ENCODE measurements around the gene ATOH8.

ATOH8 gene

DNA sequence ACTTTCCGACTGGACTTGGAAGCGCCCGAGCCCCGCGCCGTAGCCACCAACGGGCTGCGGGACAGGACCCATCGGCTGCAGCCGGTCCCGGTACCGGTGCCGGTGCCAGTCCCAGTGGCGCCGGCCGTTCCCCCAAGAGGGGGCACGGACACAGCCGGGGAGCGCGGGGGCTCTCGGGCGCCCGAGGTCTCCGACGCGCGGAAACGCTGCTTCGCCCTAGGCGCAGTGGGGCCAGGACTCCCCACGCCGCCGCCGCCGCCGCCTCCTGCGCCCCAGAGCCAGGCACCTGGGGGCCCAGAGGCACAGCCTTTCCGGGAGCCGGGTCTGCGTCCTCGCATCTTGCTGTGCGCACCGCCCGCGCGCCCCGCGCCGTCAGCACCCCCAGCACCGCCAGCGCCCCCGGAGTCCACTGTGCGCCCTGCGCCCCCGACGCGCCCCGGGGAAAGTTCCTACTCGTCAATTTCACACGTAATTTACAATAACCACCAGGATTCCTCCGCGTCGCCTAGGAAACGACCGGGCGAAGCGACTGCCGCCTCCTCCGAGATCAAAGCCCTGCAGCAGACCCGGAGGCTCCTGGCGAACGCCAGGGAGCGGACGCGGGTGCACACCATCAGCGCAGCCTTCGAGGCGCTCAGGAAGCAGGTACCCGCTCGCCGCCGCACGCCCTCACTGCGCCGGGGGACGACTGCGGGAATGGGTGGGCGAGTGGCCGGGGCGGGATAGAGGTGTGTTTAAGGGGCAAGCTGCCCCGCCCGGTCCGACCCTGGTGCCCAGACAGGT is 713 bp downstream of the ATOH8 start:
- DNase-seq (ENCODE audit: low spot score) = no peak

DNA sequence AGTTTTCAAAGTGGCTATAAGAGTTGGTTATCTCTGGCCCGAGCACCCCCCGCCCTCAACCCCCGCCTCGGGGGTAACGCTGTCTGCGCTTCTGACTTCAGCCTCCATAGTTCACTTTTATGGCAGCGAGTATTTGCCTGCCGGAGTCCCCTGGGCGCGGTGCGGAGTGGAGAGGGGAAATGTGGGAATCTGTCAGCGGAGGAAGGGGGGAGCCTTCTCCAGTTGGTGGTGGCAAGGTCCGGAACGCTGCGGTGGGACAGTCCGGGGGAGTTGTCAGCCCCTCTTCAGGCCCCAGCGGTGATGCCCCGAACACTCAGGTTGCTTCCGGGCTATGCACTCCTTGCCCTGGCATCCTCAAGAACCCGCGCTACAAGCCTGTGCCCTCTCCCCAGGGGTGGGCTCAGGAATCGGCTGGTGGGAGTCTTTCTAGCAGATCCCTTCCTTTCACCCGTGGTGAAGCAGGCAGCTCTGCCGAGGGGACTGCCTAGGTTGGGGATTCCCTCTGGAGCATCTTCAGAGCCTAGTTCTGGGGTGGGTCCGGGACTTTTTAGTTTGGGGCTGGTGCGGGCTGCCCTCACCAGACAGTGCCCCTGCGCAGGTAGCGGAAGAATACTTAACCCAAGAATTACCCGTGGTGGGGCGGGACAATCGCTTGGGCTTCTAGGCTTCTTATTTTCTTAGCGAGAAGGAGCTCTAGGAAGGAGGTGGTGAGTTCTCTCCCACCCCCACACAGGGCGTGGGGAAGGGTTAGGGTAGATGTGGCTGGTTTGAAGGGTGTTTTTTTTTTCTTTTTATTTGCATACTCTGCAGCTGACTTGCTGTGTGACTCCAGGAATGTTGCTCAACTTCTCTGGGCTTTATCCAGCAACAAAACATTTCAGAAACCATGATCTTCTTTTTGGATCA is 1.6 kb downstream of the ATOH8 start:
- DNase-seq (ENCODE audit: low spot score) = no peak

DNA sequence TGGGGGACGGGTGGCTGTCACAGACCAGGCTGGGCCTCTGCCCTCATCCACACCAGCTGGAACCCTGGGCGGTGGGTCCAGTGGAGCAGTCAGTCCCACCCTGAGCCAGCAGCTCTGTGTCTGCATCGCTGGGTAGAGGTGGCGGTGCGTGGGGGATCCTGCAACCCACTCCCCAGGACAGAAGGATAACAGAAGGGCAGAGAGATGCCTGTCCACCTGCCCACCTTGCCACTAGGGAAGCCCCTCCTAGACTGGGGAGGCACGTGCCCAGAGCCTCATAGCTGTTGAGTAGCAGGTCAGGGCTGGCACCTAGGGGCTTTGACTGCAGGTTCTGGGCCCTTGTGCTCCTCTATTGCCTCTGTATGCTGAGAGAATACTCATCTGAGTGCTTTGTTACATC is 2.4 kb downstream of the ATOH8 start:
- no peak for DNase-seq (ENCODE audit: low spot score)

DNA sequence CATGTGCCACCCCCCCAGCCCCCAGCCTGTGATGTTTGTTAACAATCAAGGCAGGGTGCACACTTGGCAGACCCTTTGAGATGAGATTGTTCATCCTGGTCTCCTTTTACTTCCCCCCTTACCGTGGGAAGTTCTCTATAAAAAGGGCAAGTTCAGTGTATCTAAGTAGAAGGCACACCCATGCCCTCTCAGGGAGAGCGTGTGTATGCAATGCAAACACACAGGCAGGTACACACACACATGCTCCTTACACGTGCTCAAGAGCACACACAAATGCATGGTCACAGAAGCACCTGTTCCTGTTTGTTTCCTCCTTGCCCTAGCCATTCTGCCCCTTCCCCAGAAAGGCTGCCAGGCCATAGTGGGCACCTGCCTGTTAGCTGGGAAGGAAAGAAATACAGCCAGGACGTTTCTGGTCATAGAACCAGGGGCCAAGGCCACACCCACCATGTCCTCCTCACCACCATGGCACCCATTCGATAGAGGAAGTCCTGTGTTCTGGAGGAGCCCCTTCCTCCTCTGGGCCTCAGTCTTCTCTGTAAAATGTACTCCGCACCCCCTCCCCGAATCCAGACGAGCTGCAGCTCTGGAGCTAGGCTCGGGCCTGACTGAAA is 3.1 kb downstream of the ATOH8 start:
- no peak for DNase-seq (ENCODE audit: low spot score)

DNA sequence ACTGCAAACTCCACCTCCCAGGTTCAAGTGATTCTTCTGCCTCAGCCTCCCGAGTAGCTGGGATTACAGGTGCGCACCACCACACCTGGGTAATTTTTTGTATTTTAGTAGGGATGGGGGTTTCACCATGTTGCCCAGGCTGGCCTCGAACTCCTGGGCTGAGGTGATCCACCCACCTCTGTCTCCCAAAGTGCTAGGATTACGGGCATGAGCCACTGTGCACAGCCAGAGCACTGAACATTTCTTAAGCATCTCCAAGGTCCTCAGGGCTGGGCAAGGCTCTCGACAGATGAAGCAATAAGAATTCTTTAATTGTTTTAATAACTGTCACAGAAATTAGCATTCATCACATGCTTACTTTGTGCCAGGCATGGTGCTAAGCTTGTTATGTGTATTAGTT is 4.1 kb downstream of the ATOH8 start:
- no peak for DNase-seq (ENCODE audit: low spot score)

DNA sequence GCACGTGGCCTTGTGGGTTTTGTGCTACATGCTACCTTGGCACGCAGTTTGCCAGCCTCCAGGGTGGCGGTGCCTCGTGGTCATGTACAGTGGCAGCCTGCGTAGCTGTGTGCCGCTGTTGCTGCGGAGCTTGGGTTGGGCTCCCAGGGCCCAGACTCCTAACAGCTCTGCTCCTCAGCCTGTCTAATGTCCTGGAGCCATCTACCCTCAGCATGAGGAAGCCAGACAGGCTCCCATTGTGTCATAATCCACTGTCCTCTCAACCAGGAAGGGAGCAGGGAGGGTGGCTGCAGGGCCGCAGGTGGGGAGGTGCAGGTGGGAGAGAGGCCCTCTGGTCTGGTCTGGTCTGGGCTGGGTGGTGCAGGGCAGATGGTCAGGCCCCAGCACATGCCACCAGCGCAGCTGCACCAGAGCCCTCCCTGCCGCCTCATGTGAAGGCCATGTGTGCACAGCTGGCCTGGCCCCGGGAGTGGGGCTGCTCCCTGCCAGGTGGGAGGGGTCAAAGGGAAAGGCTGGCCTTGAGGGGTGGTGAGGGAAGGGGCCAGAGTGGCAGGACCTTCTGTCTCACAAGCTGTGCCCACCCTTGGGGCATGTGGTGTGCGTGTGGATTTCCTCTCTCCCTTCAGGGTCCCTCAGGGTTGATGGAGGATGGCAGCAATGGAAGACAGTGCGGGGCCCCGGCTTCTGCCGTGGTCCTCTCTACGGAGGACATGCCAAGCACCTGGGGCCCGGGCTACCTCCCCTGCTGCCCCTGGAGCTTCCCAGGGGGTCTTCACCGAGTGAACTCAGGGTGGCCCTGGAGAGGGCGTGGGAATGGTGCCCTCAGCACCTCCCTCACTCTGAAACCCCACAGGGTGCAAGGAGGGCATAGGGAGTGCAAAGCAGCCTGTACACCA is 4.8 kb downstream of the ATOH8 start:
- no peak for DNase-seq (ENCODE audit: low spot score)

DNA sequence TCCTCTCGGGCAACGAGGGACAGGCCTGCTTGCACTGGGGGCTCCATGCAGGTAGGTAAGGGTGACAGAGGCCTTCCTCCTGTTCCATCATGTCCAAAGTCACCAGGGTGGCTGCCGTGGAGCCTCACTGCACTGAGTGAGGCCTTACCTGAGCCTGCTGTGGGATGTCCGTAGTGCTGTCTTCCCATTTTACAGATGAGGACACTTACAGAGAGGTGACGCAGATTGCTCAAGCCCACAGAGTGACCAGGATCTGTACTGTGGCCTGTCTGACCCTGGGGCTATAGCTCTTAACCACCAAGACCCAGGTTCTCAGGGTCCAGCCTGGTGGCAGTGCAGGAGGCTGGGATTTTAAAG is 5.4 kb downstream of the ATOH8 start:
- no peak for DNase-seq (ENCODE audit: low spot score)

DNA sequence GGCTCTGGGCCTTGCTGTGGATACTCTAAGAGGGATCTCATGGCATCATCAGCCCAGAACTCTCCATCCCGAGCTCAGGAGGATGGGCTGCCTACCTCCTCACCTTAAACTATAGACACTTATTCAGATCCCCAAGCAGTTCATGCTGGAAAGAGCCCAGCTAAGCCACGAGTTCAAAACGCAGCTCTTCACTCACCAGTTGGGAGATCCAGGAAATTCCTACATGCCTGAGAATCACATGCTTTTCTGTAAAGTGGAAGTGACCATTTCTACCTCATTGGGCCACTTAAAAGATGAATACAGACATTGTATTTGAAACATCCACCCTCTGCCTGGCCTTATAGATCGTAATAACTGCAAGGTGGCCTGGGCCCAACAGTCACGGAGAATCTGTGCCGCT is 6.6 kb downstream of the ATOH8 start:
- DNase-seq (ENCODE audit: low spot score) = no peak

DNA sequence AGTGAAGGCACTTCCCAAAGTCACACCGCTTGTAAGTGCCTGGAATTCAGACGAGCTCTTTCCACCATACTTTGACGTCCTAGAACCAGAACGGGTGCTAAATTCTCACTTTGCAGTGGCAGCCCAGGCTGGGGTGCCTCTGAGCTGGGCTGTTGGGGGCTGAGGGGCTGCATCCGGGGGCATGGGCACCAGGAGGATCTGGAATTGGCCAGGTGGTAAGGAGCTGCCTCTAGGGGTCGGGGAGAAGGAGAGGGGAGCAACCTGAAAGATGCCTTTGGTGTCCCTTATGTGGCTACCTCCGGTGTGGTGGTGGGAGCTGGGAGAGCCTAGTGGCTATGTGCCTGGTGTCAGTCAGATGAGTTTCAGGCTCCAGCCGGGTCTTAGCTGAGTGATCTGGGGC is 7.1 kb downstream of the ATOH8 start:
- DNase-seq (ENCODE audit: low spot score) = no peak

DNA sequence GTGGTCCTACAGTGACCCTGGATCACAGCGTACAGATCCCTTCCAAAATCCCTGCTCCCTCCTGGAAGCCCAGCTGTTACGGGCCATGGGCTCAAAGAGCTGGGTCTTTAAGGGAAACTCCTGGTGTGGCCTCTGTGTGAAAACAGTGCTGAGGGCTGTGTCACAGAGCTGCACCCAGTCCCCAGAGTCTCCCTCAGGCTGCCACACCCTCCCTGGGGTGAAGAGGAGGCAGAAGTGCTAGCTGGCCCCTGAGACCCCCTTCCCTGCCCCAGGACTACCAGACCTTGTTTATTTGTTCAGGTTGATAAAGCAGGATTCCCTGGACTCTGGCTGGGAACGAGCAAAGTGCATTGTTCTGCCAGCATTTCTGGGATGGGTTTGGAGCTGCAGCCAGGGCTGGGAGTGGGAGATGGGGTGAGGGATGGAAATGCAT is 7.7 kb downstream of the ATOH8 start:
- no peak for DNase-seq (ENCODE audit: low spot score)

DNA sequence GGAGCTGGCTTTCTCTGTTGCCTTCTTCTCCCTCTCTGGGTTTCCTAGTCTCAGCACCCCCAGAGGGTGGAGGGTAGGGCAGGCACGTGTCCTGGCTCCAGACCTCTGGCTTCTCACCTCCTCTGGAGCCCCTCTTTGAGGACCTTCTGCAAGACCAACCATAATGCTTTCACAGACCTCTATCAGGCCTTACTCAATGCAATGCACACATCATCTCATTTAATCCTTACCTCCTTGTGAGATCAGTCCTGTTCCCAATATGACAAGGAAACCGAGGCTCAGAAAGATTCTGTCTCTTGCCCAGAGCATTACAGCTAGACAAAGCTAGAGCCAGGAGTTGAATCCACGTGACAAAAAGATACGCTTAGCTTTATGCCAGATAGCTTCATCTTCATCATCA is 8.2 kb downstream of the ATOH8 start:
- no peak for DNase-seq (ENCODE audit: low spot score)

DNA sequence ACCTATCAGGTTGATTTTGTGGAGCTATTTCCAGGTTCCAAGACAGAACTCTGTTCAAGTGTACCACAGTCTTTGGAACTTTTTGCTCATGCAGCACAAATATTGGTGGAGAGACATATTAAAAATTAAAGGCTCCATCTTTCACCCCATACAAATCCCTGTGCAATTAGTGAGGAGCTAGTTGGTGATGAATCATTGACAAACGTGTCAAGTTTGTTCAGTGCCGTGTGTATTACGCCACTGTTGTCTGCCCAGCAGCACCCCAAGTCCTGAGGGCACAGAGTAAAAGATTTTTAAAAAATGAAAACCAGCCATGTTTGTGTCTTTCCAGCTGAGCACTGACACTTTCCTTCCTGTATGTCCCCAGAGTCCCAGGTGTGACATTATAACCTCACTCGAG is 9.3 kb downstream of the ATOH8 start:
- DNase-seq (ENCODE audit: low spot score) = no peak

DNA sequence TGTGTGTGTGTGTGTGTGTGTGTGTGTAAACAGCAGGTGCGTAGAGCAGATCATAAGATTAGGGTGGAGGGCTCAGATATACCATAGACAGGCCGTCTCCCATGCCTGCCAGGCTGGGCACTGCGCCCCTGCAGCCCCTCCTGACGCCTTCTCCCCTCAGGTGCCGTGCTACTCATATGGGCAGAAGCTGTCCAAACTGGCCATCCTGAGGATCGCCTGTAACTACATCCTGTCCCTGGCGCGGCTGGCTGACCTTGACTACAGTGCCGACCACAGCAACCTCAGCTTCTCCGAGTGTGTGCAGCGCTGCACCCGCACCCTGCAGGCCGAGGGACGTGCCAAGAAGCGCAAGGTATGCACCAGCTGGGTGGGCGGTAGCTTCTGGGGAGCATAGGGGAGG is 10.0 kb downstream of the ATOH8 start:
- DNase-seq (ENCODE audit: low spot score) = no peak

DNA sequence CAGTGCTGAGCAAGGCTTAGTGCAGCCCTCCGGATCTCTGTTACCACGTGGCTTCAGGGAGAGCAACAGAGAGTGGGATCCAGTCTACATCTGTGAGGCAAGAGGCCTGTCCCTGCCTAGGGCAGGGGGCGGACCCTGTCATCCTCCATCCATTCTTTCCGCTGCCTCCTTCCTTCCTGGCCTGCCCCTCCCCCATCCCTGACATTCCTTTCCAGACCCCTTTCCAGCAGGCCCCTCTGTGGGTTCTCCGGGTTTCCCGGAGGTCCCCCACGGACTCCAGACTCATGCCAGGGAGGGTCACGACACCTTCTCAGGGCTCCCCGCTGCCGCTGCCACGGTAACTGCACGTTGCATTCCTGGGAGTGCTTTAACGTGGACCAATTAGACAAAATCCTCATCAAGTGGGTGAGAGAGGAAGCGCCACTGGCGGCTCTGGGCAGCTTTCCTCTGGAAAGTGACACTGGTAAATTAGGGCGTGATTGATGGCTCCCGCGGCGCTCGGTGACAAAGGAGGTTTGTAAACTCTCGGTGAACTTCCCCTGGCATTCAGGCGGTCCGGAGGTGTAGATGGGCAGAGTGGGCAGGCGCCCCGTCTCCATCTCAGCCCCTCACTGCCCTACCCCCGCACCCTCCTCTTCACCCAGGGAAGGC is 11.4 kb downstream of the ATOH8 start:
- no peak for DNase-seq (ENCODE audit: low spot score)

DNA sequence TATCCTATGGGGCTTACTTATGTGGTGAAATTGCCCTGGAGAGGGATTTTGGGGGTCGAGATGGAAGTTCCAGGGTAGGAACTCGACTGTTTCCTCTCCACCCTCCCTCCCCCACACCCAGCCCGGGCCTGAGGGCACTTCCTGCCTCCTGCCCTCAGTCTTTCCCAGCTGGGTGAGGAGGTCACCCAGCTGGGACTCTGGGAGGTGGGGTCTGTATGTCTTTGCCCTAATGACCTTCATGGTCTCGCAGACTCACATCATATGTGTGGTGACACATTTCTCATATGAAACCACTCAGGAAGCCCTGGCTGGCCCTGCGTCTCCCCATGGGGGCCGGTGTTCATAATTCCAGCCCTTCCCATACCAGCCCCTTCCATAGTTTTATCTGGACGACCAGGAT is 12.4 kb downstream of the ATOH8 start:
- DNase-seq (ENCODE audit: low spot score) = no peak

DNA sequence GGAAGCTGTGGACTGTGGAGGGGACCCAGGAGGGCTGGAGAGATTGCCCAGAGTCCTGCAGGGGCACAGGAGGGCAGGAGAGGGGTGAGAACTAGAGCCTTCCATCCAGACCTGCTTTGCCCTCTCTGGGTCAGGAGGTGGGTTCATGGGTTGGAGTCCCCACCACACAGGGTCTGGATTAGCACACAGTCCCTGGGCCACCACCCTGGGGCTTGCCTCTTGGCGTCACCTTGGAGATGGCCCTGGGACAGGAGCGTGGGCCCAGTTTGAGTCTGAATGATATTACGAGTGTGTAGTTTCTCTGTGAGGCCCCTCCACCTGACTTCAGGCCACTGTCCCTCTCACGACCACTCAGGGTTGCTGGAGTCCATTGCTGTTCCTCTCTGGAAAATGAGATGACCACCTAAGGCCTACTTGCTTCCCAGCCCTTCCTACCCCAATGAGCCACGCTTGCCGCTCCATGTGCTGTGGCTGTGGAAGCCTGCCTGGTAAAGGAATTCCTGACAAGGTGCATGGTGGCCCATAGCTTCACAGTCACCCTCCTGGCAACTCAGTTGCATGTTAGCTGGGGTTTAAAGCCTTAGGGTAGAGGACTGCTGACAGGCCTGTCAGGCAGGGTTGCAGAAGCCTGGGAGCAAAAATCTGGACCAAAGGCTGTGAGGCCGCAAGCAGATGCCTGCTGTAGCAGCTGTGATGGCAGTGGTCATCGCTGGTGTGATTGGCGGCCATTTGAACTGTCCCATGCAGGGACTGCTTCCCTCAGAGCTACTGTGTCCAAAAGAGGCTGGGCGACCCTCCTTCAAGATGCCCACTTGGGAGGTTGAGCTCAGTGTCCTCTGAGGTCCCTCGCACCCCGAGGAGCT is 14.2 kb downstream of the ATOH8 start:
- no peak for DNase-seq (ENCODE audit: low spot score)

DNA sequence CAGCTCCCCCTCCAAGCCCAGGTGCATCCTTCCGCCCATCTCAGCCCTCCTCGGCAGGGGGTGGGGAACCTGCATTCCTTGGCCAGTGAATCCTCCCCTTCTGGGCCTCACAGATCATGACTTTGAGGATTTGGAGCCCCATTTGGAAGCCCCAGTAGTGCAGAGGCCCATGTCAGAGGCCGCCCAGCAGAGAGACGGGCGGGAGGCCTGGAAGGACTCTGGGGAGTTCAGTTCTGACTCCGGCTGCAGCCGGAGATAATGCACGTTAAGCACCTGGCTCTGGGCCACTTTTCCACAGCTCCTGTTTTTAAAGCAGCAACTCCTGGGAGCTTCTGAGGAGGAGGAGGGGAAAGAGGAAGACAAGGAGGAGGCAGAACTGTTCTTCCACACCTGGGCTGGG is 14.9 kb downstream of the ATOH8 start:
- DNase-seq (ENCODE audit: low spot score) = no peak

DNA sequence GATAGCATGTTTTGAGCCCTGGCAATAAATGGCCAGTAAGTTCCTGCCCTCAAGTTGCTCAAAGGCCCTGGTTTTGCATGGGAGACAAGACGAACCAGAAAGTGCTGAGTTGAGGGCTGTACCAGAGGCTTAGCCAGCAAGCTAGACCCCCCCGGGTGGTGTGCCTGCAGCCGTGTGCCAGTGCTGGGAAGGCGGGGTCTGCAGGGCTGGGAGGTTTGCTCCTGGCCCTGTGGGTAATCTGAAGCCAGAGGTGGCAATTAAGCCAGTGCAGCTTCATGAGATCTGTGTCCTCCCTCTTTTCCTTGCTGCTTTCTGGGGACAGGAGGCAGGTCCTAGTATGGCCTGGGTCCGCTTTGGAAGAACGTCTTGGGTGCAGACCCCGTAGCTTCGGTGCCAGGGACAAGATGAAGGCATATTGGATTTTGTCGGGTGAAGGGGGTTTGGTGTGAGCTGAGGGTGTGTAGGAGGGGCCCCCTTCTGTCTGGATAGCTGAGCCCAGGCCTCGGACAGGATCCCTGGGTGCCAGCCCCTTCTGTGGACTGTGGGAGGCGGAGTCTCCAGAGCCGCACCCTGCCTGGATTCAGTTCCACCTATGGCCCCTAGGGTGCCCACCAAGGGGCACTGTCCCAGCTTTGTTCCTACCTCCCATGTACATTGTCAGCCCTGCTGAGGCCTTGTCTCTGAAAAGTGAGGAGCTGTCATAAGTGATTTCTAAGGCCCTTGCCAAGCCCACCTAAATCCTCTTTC is 15.6 kb downstream of the ATOH8 start:
- DNase-seq (ENCODE audit: low spot score) = peak; percentile 32

DNA sequence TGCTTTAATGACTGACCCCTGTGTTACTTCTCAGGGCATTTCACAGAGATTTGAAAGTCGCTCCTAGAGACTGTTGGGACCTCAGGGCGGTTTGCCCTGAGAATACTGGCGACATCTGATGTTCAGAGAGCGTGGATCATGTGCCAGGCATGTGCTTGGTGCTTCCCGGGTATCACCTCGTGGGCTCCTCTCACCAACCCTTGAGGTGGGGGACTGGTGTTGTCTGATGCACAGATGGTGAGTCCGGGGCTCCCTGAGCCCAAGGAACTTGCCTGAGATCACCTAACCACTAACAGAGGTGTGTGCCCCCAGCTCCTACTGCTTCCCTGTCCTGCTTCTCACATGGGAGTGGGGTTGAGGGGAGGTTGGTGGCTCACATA is 16.2 kb downstream of the ATOH8 start:
- no peak for DNase-seq (ENCODE audit: low spot score)

DNA sequence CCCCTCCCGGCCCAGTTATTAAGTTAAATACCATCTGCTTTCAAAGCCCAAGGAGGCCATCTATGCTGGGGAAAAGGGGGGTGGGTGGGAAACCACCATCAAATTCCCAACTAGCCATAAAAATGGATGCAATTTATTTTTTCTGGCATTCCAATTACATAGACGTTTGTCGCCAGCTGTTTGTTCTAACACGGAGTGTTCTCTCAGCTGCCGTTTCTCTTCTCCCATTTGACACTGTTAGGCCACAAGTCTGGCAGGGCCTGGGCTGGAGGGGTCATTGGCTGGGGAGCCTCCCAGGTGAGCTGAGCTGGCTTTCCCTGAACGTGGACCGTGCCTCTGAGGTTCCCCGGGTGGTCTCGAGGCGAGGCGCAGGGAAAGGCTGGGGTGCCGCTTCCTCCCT is 16.6 kb downstream of the ATOH8 start:
- DNase-seq (ENCODE audit: low spot score) = no peak

Data from RKO (cell line).